Measurements from ENCODE around the gene ASMTL.

ASMTL gene

GRCh38 chrX:1468250-1468772 lies 15.6 kb upstream of the ASMTL start:
- Histone ChIP-seq H3K36me3 (ENCODE audit: control insufficient read depth, insufficient read depth, low read length) (no peaks in the 10 kb centered on the region), H3K4me1 (ENCODE audit: control insufficient read depth, insufficient read depth, low read length) (peaks cover 5% of the 10 kb centered on the region), H3K4me3 (ENCODE audit: insufficient read depth, low read depth, low read length) (no peak overlapping the region), H3K9me3 (ENCODE audit: control insufficient read depth, low read length) (no peaks in the 10 kb centered on the region), H3K27ac (ENCODE audit: insufficient read depth, low read depth, low read length, poor library complexity, severe bottlenecking) (no peak overlapping the region), H3K27me3 (ENCODE audit: control insufficient read depth, insufficient read depth, low read length, poor library complexity, severe bottlenecking) (peaks cover 41% of the 10 kb centered on the region)
- 87 to 88% methylated on average over 19 of the region's 20 CpGs for WGBS, 2 experiments

DNA sequence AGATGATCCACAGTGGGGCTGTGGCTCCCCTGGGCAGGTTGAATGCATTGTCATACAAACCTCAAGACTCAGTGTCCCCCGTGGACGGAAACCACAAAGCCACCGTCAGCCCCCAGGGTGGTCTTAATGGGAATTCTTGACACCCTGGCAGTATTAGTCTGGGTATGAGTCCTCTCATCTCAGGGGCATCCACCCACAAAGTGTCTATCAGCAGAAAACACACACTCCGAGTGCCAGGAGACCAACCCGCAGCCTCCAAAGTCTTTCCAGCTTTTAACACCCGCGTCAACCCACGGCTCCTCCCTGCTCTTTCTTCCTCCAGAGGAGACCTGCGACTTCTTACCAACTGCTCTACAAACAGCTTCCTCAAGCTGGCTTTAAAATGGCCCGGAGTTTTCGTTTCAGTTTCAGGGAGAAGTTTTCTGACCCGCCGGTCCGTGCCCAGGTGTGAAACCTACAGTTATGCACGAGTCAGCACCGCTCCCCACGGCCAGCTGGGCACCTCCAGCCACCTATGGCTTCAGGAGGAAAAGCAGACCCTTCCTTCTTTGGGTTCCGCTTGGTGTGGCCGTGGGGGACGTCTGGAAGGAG lies 14.4 kb upstream of the ASMTL start:
- Histone ChIP-seq H3K27me3 (ENCODE audit: control insufficient read depth, insufficient read depth, low read length, poor library complexity, severe bottlenecking) (peaks cover 45% of the 10 kb centered on the region), H3K4me3 (ENCODE audit: insufficient read depth, low read depth, low read length) (no peak overlapping the region), H3K9me3 (ENCODE audit: control insufficient read depth, low read length) (no peaks in the 10 kb centered on the region), H3K4me1 (ENCODE audit: control insufficient read depth, insufficient read depth, low read length) (peaks cover 5% of the 10 kb centered on the region), H3K27ac (ENCODE audit: insufficient read depth, low read depth, low read length, poor library complexity, severe bottlenecking) (no peak overlapping the region), H3K36me3 (ENCODE audit: control insufficient read depth, insufficient read depth, low read length) (no peaks in the 10 kb centered on the region)
- WGBS, 2 experiments = 67 to 71% methylated on average over 20 of the region's 20 CpGs

DNA sequence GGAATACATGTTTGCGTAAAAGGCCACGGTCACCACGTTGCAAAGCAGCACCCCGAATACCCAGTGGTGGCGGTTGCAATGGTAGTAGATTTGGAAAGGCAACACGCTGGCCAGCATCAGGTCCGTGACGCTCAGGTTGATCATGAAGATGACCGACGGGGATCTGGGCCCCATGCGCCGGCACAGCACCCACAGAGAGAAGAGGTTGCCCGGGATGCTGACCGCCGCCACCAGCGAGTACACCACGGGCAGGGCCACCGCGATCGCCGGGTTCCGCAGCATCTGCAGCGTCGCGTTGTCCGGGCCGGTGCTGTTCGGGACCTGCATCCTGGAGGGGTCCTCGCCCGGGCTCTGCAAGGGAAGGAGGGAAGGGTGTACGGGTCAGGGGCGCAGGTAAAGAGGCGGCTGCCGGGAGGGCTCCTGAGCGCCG lies 13.5 kb upstream of the ASMTL start:
- Histone ChIP-seq H3K4me1 (ENCODE audit: control insufficient read depth, insufficient read depth, low read length) (no peaks in the 10 kb centered on the region), H3K4me3 (ENCODE audit: insufficient read depth, low read depth, low read length) (no peak overlapping the region), H3K27ac (ENCODE audit: insufficient read depth, low read depth, low read length, poor library complexity, severe bottlenecking) (no peak overlapping the region), H3K27me3 (ENCODE audit: control insufficient read depth, insufficient read depth, low read length, poor library complexity, severe bottlenecking) (peaks cover 45% of the 10 kb centered on the region), H3K36me3 (ENCODE audit: control insufficient read depth, insufficient read depth, low read length) (no peaks in the 10 kb centered on the region), H3K9me3 (ENCODE audit: control insufficient read depth, low read length) (no peaks in the 10 kb centered on the region)
- WGBS, 2 experiments = 58 to 59% methylated on average over 36 of the region's 36 CpGs

DNA sequence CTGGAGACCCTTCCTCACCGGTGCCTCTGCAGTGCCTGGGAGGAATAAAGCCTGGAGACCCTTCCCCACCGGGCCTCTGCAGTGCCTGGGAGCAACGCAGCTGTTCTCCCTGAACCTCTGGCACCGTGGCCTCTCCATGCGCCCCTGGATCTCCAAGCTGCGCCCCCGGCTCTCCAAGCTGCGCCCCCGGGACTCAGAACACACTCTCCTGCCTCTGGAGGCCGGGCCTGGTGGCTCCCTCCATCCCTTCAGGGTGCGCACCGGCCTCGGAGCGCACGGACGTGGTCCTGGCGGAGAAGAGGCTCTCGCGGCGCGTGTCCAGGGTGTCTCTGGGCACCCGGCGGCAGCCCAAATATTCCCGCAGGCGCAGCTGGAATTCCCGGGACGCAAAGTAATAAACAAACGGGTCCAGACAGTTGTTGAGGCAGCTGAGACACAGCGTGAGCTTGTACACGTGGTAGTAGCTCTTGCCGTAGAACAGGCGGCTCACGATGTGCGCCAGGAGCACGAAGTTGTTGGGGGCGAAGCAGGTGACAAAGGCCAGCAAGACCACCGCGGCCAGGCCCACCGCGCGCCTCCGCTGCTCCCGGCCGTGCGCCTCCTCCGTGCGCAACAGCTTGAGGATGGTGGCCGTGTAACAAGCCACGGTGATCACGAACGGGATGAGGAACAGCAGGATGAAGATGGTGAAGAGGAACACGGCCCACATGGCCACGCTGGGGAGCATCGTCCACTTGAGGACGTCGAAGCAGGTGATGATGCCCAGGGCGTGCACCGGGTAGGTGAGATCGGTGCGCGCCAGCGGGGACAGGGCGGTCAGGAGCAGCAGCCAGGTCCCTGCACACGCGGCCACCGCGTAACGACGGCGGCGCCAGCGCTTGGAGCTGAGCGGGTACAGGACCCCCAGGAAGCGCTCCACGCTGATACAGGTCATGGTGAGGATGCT lies 12.8 kb upstream of the ASMTL start:
- Histone ChIP-seq H3K4me3 (ENCODE audit: insufficient read depth, low read depth, low read length) (no peak overlapping the region), H3K9me3 (ENCODE audit: control insufficient read depth, low read length) (no peaks in the 10 kb centered on the region), H3K36me3 (ENCODE audit: control insufficient read depth, insufficient read depth, low read length) (no peaks in the 10 kb centered on the region), H3K27ac (ENCODE audit: insufficient read depth, low read depth, low read length, poor library complexity, severe bottlenecking) (no peak overlapping the region), H3K27me3 (ENCODE audit: control insufficient read depth, insufficient read depth, low read length, poor library complexity, severe bottlenecking) (peaks cover 45% of the 10 kb centered on the region), H3K4me1 (ENCODE audit: control insufficient read depth, insufficient read depth, low read length) (no peaks in the 10 kb centered on the region)
- WGBS, 2 experiments = 67 to 70% methylated on average over 75 of the region's 75 CpGs

DNA sequence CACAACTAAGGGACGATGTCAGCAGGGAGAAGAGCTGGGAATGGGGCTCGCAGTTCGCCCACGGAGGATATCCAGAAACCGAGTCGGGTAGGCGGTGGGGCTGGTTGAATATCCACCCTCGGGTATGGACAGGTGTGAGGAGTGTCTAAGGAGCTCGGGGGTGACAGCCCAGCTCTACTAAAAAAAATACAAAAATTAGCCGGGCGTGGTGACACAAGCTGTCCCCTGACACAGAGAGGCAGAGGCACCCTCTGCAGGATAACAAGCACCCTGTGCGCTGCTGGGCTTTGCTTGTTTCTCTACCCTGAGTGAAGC lies 12.2 kb upstream of the ASMTL start:
- Histone ChIP-seq H3K36me3 (ENCODE audit: control insufficient read depth, insufficient read depth, low read length) (no peaks in the 10 kb centered on the region), H3K27ac (ENCODE audit: insufficient read depth, low read depth, low read length, poor library complexity, severe bottlenecking) (no peak overlapping the region), H3K4me3 (ENCODE audit: insufficient read depth, low read depth, low read length) (no peak overlapping the region), H3K9me3 (ENCODE audit: control insufficient read depth, low read length) (no peaks in the 10 kb centered on the region), H3K27me3 (ENCODE audit: control insufficient read depth, insufficient read depth, low read length, poor library complexity, severe bottlenecking) (peaks cover 45% of the 10 kb centered on the region), H3K4me1 (ENCODE audit: control insufficient read depth, insufficient read depth, low read length) (no peaks in the 10 kb centered on the region)
- WGBS, 2 experiments = 81 to 85% methylated on average over 12 of the region's 12 CpGs

GRCh38 chrX:1464041-1464970 lies 11.6 kb upstream of the ASMTL start:
- Histone ChIP-seq H3K36me3 (ENCODE audit: control insufficient read depth, insufficient read depth, low read length) (no peaks in the 10 kb centered on the region), H3K9me3 (ENCODE audit: control insufficient read depth, low read length) (no peaks in the 10 kb centered on the region), H3K27me3 (ENCODE audit: control insufficient read depth, insufficient read depth, low read length, poor library complexity, severe bottlenecking) (peaks cover 45% of the 10 kb centered on the region), H3K4me1 (ENCODE audit: control insufficient read depth, insufficient read depth, low read length) (no peaks in the 10 kb centered on the region), H3K4me3 (ENCODE audit: insufficient read depth, low read depth, low read length) (no peak overlapping the region), H3K27ac (ENCODE audit: insufficient read depth, low read depth, low read length, poor library complexity, severe bottlenecking) (no peak overlapping the region)
- WGBS, 2 experiments = 84 to 87% methylated on average over 24 of the region's 24 CpGs

GRCh38 chrX:1463581-1463980 lies 10.9 kb upstream of the ASMTL start:
- H3K4me1 ChIP-seq (ENCODE audit: control insufficient read depth, insufficient read depth, low read length) = no peaks in the 10 kb centered on the region

GRCh38 chrX:1462596-1463251 lies 10.0 kb upstream of the ASMTL start:
- Histone ChIP-seq H3K36me3 (ENCODE audit: control insufficient read depth, insufficient read depth, low read length) (no peaks in the 10 kb centered on the region), H3K4me3 (ENCODE audit: insufficient read depth, low read depth, low read length) (no peak overlapping the region), H3K9me3 (ENCODE audit: control insufficient read depth, low read length) (no peaks in the 10 kb centered on the region), H3K27me3 (ENCODE audit: control insufficient read depth, insufficient read depth, low read length, poor library complexity, severe bottlenecking) (peaks cover 43% of the 10 kb centered on the region), H3K4me1 (ENCODE audit: control insufficient read depth, insufficient read depth, low read length) (no peaks in the 10 kb centered on the region), H3K27ac (ENCODE audit: insufficient read depth, low read depth, low read length, poor library complexity, severe bottlenecking) (no peak overlapping the region)
- WGBS, 2 experiments = 79 to 83% methylated on average over 19 of the region's 19 CpGs

More at GRCh38 chrX:1463581-1463980, 10.9 kb upstream of the ASMTL start:
- peaks cover 45% of the 10 kb centered on the region for H3K27me3 ChIP-seq (ENCODE audit: control insufficient read depth, insufficient read depth, low read length, poor library complexity, severe bottlenecking)
- 91 to 92% methylated on average over 5 of the region's 5 CpGs for WGBS, 2 experiments
- H3K27ac ChIP-seq (ENCODE audit: insufficient read depth, low read depth, low read length, poor library complexity, severe bottlenecking) = no peak overlapping the region
- no peak overlapping the region for H3K4me3 ChIP-seq (ENCODE audit: insufficient read depth, low read depth, low read length)
- H3K9me3 ChIP-seq (ENCODE audit: control insufficient read depth, low read length) = no peaks in the 10 kb centered on the region
- no peaks in the 10 kb centered on the region for H3K36me3 ChIP-seq (ENCODE audit: control insufficient read depth, insufficient read depth, low read length)

- Histone ChIP-seq H3K27ac (ENCODE audit: insufficient read depth, low read depth, low read length, poor library complexity, severe bottlenecking) (no peak overlapping the region), H3K36me3 (ENCODE audit: control insufficient read depth, insufficient read depth, low read length) (no peaks in the 10 kb centered on the region)
Measured at GRCh38 chrX:1462110-1462509, 9.4 kb upstream of the ASMTL start.

More at GRCh38 chrX:1462110-1462509, 9.4 kb upstream of the ASMTL start:
- no peaks in the 10 kb centered on the region for H3K4me1 ChIP-seq (ENCODE audit: control insufficient read depth, insufficient read depth, low read length)
- peaks cover 37% of the 10 kb centered on the region for H3K27me3 ChIP-seq (ENCODE audit: control insufficient read depth, insufficient read depth, low read length, poor library complexity, severe bottlenecking)
- H3K4me3 ChIP-seq (ENCODE audit: insufficient read depth, low read depth, low read length) = no peak overlapping the region
- H3K9me3 ChIP-seq (ENCODE audit: control insufficient read depth, low read length) = no peaks in the 10 kb centered on the region
